NB4 (cell line): ENCODE data around the gene SAT2.

Experiments
- DNase-seq: peaks from one replicate; pipeline ENCODE4 v3.0.0; 2010; ENCODE audit warnings: low read depth
- H3K4me3 ChIP-seq: one replicate; pipeline ENCODE4 v1.5.1; 2011; ENCODE audit warnings: mild to moderate bottlenecking, low read depth, low read length, moderate library complexity
- CTCF ChIP-seq: IDR thresholded peaks from one replicate; pipeline ENCODE4 v1.5.1; 2012; ENCODE audit warnings: low read depth, low read length
- MAX ChIP-seq: IDR thresholded peaks from 2 replicates; pipeline ENCODE4 v1.6.1; 2011; ENCODE audit warnings: low read depth, low read length
- MYC ChIP-seq: IDR thresholded peaks from 2 replicates; pipeline ENCODE4 v1.6.1; 2011; ENCODE audit warnings: low read depth, low read length
- POLR2A ChIP-seq: IDR thresholded peaks from 2 replicates; pipeline ENCODE4 v1.6.1; 2011; ENCODE audit warnings: mild to moderate bottlenecking; ENCODE audit not compliant: insufficient read length; ENCODE audit errors: extremely low read depth

The SAT2 gene

GRCh38 chr17:7587420-7588151 lies 40.0 kb downstream of the SAT2 start:
- H3K4me3 ChIP-seq, result no peak overlapping the region
- TF ChIP-seq POLR2A (no peak), MAX (no peak), CTCF (no peak), MYC (no peak)
- no peak for DNase-seq

GRCh38 chr17:7586673-7587419 lies 40.8 kb downstream of the SAT2 start:
- peak; percentile 1 for TF ChIP-seq CTCF
- TF ChIP-seq MAX, result no peak
- TF ChIP-seq POLR2A, result no peak
- no peak overlapping the region for H3K4me3 ChIP-seq
- no peak for DNase-seq

GRCh38 chr17:7583253-7584109 lies 44.1 kb downstream of the SAT2 start, which contains the start of gene MPDU1:
TSS of gene MPDU1 (plus strand) at chr17:7583852. CDS start at chr17:7583863, 11 bp downstream.
- DNase-seq, result peak; percentile 95
- no peak for TF ChIP-seq CTCF
- peak; percentile 42 for TF ChIP-seq POLR2A
- TF ChIP-seq MAX, result peak; percentile 93
- TF ChIP-seq MYC, result peak; percentile 92
- H3K4me3 ChIP-seq, result peak within 1 kb of the TSS; percentile 84

- no peak for TF ChIP-seq CTCF
- TF ChIP-seq POLR2A, result no peak
- no peak for TF ChIP-seq MAX
- no peak for TF ChIP-seq MYC
- DNase-seq, result no peak
- no peak overlapping the region for H3K4me3 ChIP-seq
Measured at GRCh38 chr17:7582396-7583252, 45.0 kb downstream of the SAT2 start.
